Upper lobe of left lung (tissue), 4 donors: ENCODE results near the gene FXYD4.

ENCODE experiments used
- POLR2A ChIP-seq, 4 donors: fragments of 450-650 bp; IDR thresholded peaks; one replicate each; pipeline ENCODE4 v1.5.1; 2016 to 2017; ENCODE audit warnings: antibody characterized with exemption in 4 of 4, mild to moderate bottlenecking in 2 of 4
- TF ChIP-seq, protein P1 (sequence below), 6 experiments: fragments of 450-650 bp in 4 of 6; fragments of 200-600 bp in 2 of 6; sonication (generic) in 2 of 6; IDR thresholded peaks; one replicate each; pipeline ENCODE4 v1.5.1; 2016 to 2019; ENCODE audit warnings: antibody characterized with exemption in 6 of 6

DNA sequence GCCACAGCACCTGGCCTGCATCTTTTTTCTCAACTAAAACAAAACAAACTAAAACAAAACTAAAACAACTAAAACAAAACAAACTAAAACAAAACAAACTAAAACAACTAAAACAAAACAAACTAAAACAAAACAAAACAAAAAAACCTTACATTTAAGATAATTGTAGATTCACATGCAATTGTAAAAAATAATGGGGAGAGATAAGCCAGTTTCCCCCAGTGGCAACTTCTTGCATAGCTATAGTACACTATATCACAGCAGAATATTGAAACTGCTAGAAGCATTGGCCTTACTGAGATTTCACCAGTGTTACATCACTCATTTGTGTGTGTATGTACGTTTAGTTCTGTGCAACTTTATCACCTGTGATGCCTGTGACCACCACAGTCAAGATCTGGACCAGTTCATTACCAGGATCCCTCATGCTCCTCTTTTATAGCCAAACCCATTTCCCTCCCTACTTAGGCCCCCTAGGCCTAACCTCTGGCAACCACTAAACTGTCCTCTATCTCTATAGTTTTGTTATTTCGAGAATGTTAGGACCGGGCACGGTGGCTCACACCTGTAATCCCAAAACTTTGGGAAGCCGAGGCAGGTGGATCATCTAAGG is 9.3 kb downstream of the FXYD4 start:
- no peak for TF ChIP-seq POLR2A (IDR thresholded peaks at IDR 0.05)
- TF ChIP-seq, protein P1, sequence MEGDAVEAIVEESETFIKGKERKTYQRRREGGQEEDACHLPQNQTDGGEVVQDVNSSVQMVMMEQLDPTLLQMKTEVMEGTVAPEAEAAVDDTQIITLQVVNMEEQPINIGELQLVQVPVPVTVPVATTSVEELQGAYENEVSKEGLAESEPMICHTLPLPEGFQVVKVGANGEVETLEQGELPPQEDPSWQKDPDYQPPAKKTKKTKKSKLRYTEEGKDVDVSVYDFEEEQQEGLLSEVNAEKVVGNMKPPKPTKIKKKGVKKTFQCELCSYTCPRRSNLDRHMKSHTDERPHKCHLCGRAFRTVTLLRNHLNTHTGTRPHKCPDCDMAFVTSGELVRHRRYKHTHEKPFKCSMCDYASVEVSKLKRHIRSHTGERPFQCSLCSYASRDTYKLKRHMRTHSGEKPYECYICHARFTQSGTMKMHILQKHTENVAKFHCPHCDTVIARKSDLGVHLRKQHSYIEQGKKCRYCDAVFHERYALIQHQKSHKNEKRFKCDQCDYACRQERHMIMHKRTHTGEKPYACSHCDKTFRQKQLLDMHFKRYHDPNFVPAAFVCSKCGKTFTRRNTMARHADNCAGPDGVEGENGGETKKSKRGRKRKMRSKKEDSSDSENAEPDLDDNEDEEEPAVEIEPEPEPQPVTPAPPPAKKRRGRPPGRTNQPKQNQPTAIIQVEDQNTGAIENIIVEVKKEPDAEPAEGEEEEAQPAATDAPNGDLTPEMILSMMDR (IDR thresholded peaks at IDR 0.05), result no peak
